Liver (tissue), 9 donors: ENCODE data around the gene TTC23. TPM values are rescaled to one million over a fixed set of nuclear protein-coding genes. Genes with fewer than 3 reads are reported as not detected.
A peak's percentile ranks its signal among the peaks of the same experiment; 100 is the strongest.

Experiments
- DNase-seq: peaks from one replicate; pipeline ENCODE4 v3.0.0-alpha.2; 2017; ENCODE audit warnings: low spot score
- H3K27ac ChIP-seq, 2 donors: one replicate each; pipeline ENCODE4 v1.7.0; 2013; ENCODE audit warnings: inconsistent platforms in 2 of 2, low read length in 2 of 2, control low read depth in 1 of 2, low read depth in 1 of 2, mild to moderate bottlenecking in 1 of 2
- H3K27me3 ChIP-seq, 4 donors: one replicate each; pipeline versions ENCODE4 v1.6.1 to v1.7.0; 2013; ENCODE audit warnings: low read length in 3 of 4, inconsistent platforms in 1 of 4, mild to moderate bottlenecking in 1 of 4, moderate library complexity in 1 of 4; ENCODE audit not compliant: control insufficient read depth in 4 of 4, insufficient read depth in 4 of 4
- H3K36me3 ChIP-seq, 4 donors: one replicate each; pipeline versions ENCODE4 v1.6.1 to v1.7.0; 2013; ENCODE audit warnings: low read length in 3 of 4, mild to moderate bottlenecking in 3 of 4, low read depth in 1 of 4, moderate library complexity in 1 of 4; ENCODE audit not compliant: control insufficient read depth in 4 of 4, insufficient read depth in 3 of 4
- H3K4me1 ChIP-seq, 4 donors: one replicate each; pipeline versions ENCODE4 v1.6.1 to v1.7.0; 2013; ENCODE audit warnings: low read length in 3 of 4, mild to moderate bottlenecking in 3 of 4, moderate library complexity in 1 of 4; ENCODE audit not compliant: control insufficient read depth in 4 of 4, insufficient read depth in 4 of 4
- H3K4me3 ChIP-seq, 3 donors: one replicate each; pipeline versions ENCODE4 v1.6.1 to v1.7.0; 2013; ENCODE audit warnings: low read length in 3 of 3, control low read depth in 1 of 3, low read depth in 1 of 3, mild to moderate bottlenecking in 1 of 3
- H3K9ac ChIP-seq, 2 donors: one replicate each; pipeline ENCODE4 v1.7.0; 2013; ENCODE audit warnings: low read length in 2 of 2, mild to moderate bottlenecking in 2 of 2, moderate library complexity in 2 of 2, control low read depth in 1 of 2, low read depth in 1 of 2
- H3K9me3 ChIP-seq, 4 donors: one replicate each; pipeline versions ENCODE4 v1.6.1 to v1.7.0; 2013; ENCODE audit warnings: low read length in 3 of 4; ENCODE audit not compliant: control insufficient read depth in 4 of 4
- EGR1 ChIP-seq, 2 donors: IDR thresholded peaks; 2 replicates each; pipeline ENCODE4 v1.6.1; 2016 to 2018; ENCODE audit warnings: antibody characterized with exemption in 2 of 2, low read depth in 2 of 2
- FOXA1 ChIP-seq: IDR thresholded peaks from 2 replicates; pipeline ENCODE4 v1.6.1; 2016; ENCODE audit warnings: antibody characterized with exemption
- FOXA2 ChIP-seq: IDR thresholded peaks from 2 replicates; pipeline ENCODE4 v1.6.1; 2016; ENCODE audit warnings: antibody characterized with exemption
- GABPA ChIP-seq, 2 donors: IDR thresholded peaks in 1 of 2; conservative IDR thresholded peaks in 1 of 2; 2 replicates each; pipeline ENCODE4 v1.6.1; 2016; ENCODE audit warnings: antibody characterized with exemption in 2 of 2, mild to moderate bottlenecking in 1 of 2, moderate library complexity in 1 of 2
- HNF4A ChIP-seq, 2 donors: conservative IDR thresholded peaks; 2 replicates each; pipeline ENCODE4 v1.6.1; 2016; ENCODE audit warnings: antibody characterized with exemption in 2 of 2, mild to moderate bottlenecking in 2 of 2
- JUND ChIP-seq, 2 donors: IDR thresholded peaks; 2 replicates each; pipeline ENCODE4 v1.6.1; 2016; ENCODE audit warnings: antibody characterized with exemption in 2 of 2
- NR2F2 ChIP-seq: IDR thresholded peaks from 2 replicates; pipeline ENCODE4 v1.6.1; 2016; ENCODE audit warnings: antibody characterized with exemption
- RAD21 ChIP-seq, 2 donors: IDR thresholded peaks; 2 replicates each; pipeline ENCODE4 v1.6.1; 2016; ENCODE audit warnings: antibody characterized with exemption in 2 of 2, mild to moderate bottlenecking in 2 of 2
- RXRA ChIP-seq, 2 donors: IDR thresholded peaks; 2 replicates each; pipeline ENCODE4 v1.6.1; 2017 to 2018; ENCODE audit warnings: antibody characterized with exemption in 2 of 2, mild to moderate bottlenecking in 1 of 2
- SP1 ChIP-seq: IDR thresholded peaks from 2 replicates; pipeline ENCODE4 v1.6.1; 2018; ENCODE audit warnings: antibody characterized with exemption, mild to moderate bottlenecking
- TAF1 ChIP-seq: conservative IDR thresholded peaks from 2 replicates; pipeline ENCODE4 v1.6.1; 2016; ENCODE audit warnings: antibody characterized with exemption, mild to moderate bottlenecking
- YY1 ChIP-seq: IDR thresholded peaks from 2 replicates; pipeline ENCODE4 v1.6.1; 2016; ENCODE audit warnings: antibody characterized with exemption, mild to moderate bottlenecking
- WGBS: extraction: QIAGEN DNeasy Blood & Tissue Kit; methylation state at CpG from one replicate; pipeline ENCODE4 v1.1.7; 2013; 5-methylcytosine and 5-hydroxymethylcytosine counted together
- polyA plus RNA-seq, 2 donors: library from polyadenylated mRNA; stranded (reverse) in 1 of 2; unstranded in 1 of 2; fragments of 200-250 nt in 1 of 2; fragments of >200 nt in 1 of 2; fragmentation: Nextera tagmentation in 1 of 2; extraction: Ambion mirVana in 1 of 2; gene quantifications; one replicate each; pipeline versions ENCODE4 v1.2.1 to v1.2.3, GENCODE V29; 2013 to 2015
- total RNA-seq, 2 donors: library from RNA; depleted of rRNA; stranded (reverse); fragments of >200 nt; gene quantifications; one replicate each; pipeline ENCODE4 v1.2.3, GENCODE V29; 2014
- TF ChIP-seq, protein P1 (sequence below): fragments of 150-350 bp; IDR thresholded peaks from 2 replicates; pipeline ENCODE4 v1.5.1; 2017; ENCODE audit warnings: improper control_type of control experiment, low read depth, low read length; ENCODE audit not compliant: missing input control
- TF ChIP-seq, protein P2 (sequence below): IDR thresholded peaks from 2 replicates; pipeline ENCODE4 v1.6.1; 2016; ENCODE audit warnings: antibody characterized with exemption, mild to moderate bottlenecking
- TF ChIP-seq, protein P3 (sequence below): IDR thresholded peaks from 2 replicates; pipeline ENCODE4 v1.6.1; 2016; ENCODE audit warnings: antibody characterized with exemption
- donor health status: healthy.
- donor health status: healthy.
- donor health status: healthy.
- donor health status: healthy.
- donor health status: healthy.

The TTC23 gene
- total and polyA plus RNA-seq, 4 donors, result 3.7 to 12.3 (median 7.2) TPM

DNA sequence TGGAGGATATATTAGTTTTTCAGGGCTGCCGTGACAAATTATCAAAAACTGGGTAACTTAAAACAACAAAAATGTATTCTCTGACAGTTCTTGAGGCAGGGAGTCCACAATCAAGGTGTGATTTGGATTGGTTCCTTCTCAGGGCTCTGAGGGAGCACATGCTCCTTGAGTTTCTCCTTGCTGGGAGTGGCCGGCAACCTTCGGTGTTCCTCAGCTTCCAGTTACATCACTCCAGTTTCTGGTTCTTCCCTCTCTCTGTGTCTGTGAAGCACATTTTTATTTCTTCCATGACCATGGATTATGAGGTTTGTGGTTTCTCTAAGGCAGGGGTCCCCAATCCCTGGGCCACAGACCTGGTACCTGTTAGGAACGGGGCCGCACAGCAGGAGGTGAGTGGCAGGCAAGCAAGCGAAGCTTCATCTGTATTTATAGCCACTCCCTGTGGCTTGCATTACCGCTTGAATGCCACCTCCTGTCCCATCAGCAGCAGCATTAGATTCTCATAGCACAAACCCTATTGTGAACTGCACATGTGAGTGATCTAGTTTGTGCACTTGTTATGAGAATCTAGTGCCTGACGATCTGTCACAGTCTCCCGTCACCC is 26.2 kb upstream of the TTC23 start:
- H3K4me1 ChIP-seq, result peaks cover 0 to 3% (median under 1%) of the 10 kb centered on the region in 4 donors
- H3K9ac ChIP-seq, result peak overlapping the region in 1 of 2 donors; percentile 1
- no peaks in the 10 kb centered on the region for H3K27me3 ChIP-seq
- H3K27ac ChIP-seq, result no peak overlapping the region
- TF ChIP-seq NR2F2 (no peak), HNF4A (conservative IDR thresholded peaks at IDR 0.05) (no peak)
- TF ChIP-seq, protein P1, sequence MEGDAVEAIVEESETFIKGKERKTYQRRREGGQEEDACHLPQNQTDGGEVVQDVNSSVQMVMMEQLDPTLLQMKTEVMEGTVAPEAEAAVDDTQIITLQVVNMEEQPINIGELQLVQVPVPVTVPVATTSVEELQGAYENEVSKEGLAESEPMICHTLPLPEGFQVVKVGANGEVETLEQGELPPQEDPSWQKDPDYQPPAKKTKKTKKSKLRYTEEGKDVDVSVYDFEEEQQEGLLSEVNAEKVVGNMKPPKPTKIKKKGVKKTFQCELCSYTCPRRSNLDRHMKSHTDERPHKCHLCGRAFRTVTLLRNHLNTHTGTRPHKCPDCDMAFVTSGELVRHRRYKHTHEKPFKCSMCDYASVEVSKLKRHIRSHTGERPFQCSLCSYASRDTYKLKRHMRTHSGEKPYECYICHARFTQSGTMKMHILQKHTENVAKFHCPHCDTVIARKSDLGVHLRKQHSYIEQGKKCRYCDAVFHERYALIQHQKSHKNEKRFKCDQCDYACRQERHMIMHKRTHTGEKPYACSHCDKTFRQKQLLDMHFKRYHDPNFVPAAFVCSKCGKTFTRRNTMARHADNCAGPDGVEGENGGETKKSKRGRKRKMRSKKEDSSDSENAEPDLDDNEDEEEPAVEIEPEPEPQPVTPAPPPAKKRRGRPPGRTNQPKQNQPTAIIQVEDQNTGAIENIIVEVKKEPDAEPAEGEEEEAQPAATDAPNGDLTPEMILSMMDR, result no peak
- no peaks in the 10 kb centered on the region for H3K9me3 ChIP-seq
- H3K36me3 ChIP-seq, result peaks cover 0 to 3% (median 0%) of the 10 kb centered on the region in 4 donors
- no peak overlapping the region for H3K4me3 ChIP-seq
- WGBS, result 96% methylated on average over 9 of the region's 9 CpGs
- DNase-seq, result no peak

DNA sequence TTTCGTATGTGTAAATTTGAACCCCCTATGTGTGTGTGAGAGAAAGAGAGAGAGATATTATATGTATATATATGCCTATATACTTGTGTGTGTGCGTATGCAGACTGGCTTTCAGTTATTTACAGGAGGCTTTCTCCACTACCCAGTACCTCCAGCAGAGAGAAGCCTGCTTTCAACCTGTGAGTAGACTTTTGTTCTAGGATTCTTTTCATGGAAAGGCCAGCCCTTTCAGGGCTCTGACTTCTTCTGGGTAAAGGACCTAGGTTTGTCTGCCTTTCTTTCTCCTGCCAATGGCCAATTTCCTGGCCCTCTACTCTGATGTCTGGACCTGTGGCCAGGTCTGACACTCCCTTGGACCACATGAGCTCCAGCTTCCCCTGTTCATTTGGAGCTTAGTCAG is 25.7 kb upstream of the TTC23 start:
- WGBS, result 98% methylated on average over 2 of the region's 2 CpGs
- Histone ChIP-seq H3K27ac (no peak overlapping the region), H3K27me3 (no peaks in the 10 kb centered on the region), H3K9me3 (no peaks in the 10 kb centered on the region), H3K4me1 (peaks cover 0 to 3% (median under 1%) of the 10 kb centered on the region in 4 donors), H3K36me3 (peaks cover 0 to 3% (median 0%) of the 10 kb centered on the region in 4 donors), H3K4me3 (no peak overlapping the region), H3K9ac (peak overlapping the region in 1 of 2 donors; percentile 1)
- no peak for DNase-seq
- TF ChIP-seq, protein P2, sequence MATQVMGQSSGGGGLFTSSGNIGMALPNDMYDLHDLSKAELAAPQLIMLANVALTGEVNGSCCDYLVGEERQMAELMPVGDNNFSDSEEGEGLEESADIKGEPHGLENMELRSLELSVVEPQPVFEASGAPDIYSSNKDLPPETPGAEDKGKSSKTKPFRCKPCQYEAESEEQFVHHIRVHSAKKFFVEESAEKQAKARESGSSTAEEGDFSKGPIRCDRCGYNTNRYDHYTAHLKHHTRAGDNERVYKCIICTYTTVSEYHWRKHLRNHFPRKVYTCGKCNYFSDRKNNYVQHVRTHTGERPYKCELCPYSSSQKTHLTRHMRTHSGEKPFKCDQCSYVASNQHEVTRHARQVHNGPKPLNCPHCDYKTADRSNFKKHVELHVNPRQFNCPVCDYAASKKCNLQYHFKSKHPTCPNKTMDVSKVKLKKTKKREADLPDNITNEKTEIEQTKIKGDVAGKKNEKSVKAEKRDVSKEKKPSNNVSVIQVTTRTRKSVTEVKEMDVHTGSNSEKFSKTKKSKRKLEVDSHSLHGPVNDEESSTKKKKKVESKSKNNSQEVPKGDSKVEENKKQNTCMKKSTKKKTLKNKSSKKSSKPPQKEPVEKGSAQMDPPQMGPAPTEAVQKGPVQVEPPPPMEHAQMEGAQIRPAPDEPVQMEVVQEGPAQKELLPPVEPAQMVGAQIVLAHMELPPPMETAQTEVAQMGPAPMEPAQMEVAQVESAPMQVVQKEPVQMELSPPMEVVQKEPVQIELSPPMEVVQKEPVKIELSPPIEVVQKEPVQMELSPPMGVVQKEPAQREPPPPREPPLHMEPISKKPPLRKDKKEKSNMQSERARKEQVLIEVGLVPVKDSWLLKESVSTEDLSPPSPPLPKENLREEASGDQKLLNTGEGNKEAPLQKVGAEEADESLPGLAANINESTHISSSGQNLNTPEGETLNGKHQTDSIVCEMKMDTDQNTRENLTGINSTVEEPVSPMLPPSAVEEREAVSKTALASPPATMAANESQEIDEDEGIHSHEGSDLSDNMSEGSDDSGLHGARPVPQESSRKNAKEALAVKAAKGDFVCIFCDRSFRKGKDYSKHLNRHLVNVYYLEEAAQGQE, result no peak
- TF ChIP-seq HNF4A (conservative IDR thresholded peaks at IDR 0.05), result no peak

DNA sequence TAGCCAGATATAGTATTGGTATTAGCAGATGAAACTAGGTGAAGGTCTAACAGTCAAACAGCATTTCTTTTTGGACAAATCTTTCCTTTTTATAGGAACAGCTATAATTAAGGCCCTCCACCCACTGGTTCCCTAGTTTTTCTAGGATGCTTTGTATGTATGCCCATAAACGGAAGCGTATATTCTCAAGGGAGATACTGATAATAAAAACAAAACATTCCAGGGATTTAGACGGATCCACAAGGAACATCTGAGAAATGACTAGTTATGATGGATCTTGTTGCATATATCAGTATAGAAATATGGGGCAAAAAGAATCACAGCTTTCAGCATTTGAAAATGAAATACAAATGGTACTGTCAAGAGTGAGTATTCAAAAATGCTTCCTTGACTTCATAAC is 24.4 kb upstream of the TTC23 start:
- no peak overlapping the region for H3K4me3 ChIP-seq
- no peak overlapping the region for H3K27ac ChIP-seq
- no peaks in the 10 kb centered on the region for H3K27me3 ChIP-seq
- WGBS, result 88% methylated on average over 3 of the region's 3 CpGs
- no peaks in the 10 kb centered on the region for H3K9me3 ChIP-seq
- H3K36me3 ChIP-seq, result no peaks in the 10 kb centered on the region
- no peak overlapping the region for H3K9ac ChIP-seq
- peaks cover 0 to 3% (median under 1%) of the 10 kb centered on the region in 4 donors for H3K4me1 ChIP-seq
- no peak for DNase-seq
- TF ChIP-seq RXRA (IDR thresholded peaks at IDR 0.05), result no peak
- TF ChIP-seq, protein P2, result no peak
- no peak for TF ChIP-seq FOXA1
- TF ChIP-seq, protein P1, result no peak
- no peak for TF ChIP-seq TAF1
- no peak for TF ChIP-seq RAD21 (IDR thresholded peaks at IDR 0.05)
- TF ChIP-seq HNF4A (conservative IDR thresholded peaks at IDR 0.05), result no peak
- TF ChIP-seq SP1, result no peak
- no peak for TF ChIP-seq YY1
- TF ChIP-seq JUND (IDR thresholded peaks at IDR 0.05), result no peak
- TF ChIP-seq FOXA2, result no peak
- TF ChIP-seq GABPA (IDR thresholded peaks at IDR 0.05 in 1 of 2, conservative IDR thresholded peaks at IDR 0.05 in 1 of 2), result no peak
- TF ChIP-seq, protein P3, sequence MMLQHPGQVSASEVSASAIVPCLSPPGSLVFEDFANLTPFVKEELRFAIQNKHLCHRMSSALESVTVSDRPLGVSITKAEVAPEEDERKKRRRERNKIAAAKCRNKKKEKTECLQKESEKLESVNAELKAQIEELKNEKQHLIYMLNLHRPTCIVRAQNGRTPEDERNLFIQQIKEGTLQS, result no peak
- TF ChIP-seq EGR1 (IDR thresholded peaks at IDR 0.05; ENCODE audit: low read depth in 2 of 2), result no peak
- no peak for TF ChIP-seq NR2F2
